GM19035 (cell line): ENCODE data around the gene ZNRF2.

Experiments used
- ATAC-seq: cut with Tn5 transposase; IDR thresholded peaks from one replicate; pipeline ENCODE4 v1.9.1; 2021; ENCODE audit not compliant: unreplicated experiment

The ZNRF2 gene

GRCh38 chr7:30403477-30403876, 119.1 kb downstream of the ZNRF2 start:
- no peak for ATAC-seq

- ATAC-seq: no peak
Measured at GRCh38 chr7:30405179-30405578, 120.8 kb downstream of the ZNRF2 start.

GRCh38 chr7:30406664-30407425, 122.4 kb downstream of the ZNRF2 start:
- no peak for ATAC-seq

GRCh38 chr7:30411173-30411572, 126.8 kb downstream of the ZNRF2 start:
- no peak for ATAC-seq

GRCh38 chr7:30411897-30412296, 127.5 kb downstream of the ZNRF2 start:
- ATAC-seq: no peak

GRCh38 chr7:30412782-30413504, 128.5 kb downstream of the ZNRF2 start:
- ATAC-seq: no peak

- no peak for ATAC-seq
Measured at GRCh38 chr7:30413864-30414263, 129.5 kb downstream of the ZNRF2 start.
